Keratinocyte (primary cell): ENCODE data around the gene TBC1D14.

Experiments
- CTCF ChIP-seq, 3 experiments: IDR thresholded peaks in 1 of 3; conservative IDR thresholded peaks in 1 of 3; optimal IDR thresholded peaks in 1 of 3; 2 replicates in 2 of 3; 3 replicates in 1 of 3; pipeline versions ENCODE3 to v1.5.1; 2011; ENCODE audit warnings: low read length in 3 of 3, mild to moderate bottlenecking in 3 of 3, moderate library complexity in 2 of 3, control low read depth in 1 of 3, inconsistent platforms in 1 of 3; ENCODE audit not compliant: insufficient read depth in 2 of 3; ENCODE audit errors: extremely low read depth in 1 of 3
- EZH2 ChIP-seq: IDR thresholded peaks from one replicate; pipeline ENCODE4 v1.6.1; 2012; ENCODE audit warnings: inconsistent platforms, mild to moderate bottlenecking, low read length, moderate library complexity

GRCh38 chr4:6956087-6956433, 46.4 kb downstream of the TBC1D14 start:
- TF ChIP-seq CTCF (optimal IDR thresholded peaks at IDR 0.05 in 1 of 3, IDR thresholded peaks at IDR 0.05 in 1 of 3, conservative IDR thresholded peaks at IDR 0.05 in 1 of 3; ENCODE audit: extremely low read depth in 1 of 3, insufficient read depth in 2 of 3, low read length in 3 of 3) = no peak
- no peak for TF ChIP-seq EZH2
